B cell (primary cell): Measurements from ENCODE around the gene VPS51. TPM values are rescaled to one million over a fixed set of nuclear protein-coding genes. Genes with fewer than 3 reads are reported as not detected.

Experiments used
- ATAC-seq: fragments of 200-7000 bp; cut with Tn5 transposase; one replicate; pipeline ENCODE4 v1.10.0; 2021; ENCODE audit warnings: low read depth, mild to moderate bottlenecking, moderate number of reproducible peaks, moderate library complexity
- CTCF ChIA-PET: fragments of 350-600 bp; sonication (Branson Sonifier 250); formaldehyde crosslinking; loops from one replicate; lab custom pipeline; 2021; ENCODE audit warnings: antibody characterized with exemption, inconsistent platforms; lab: Charles Lee
- POLR2A ChIA-PET: fragments of 350-600 bp; sonication (Branson Sonifier 250); formaldehyde crosslinking; loops from one replicate; lab custom pipeline; 2021; ENCODE audit warnings: antibody characterized with exemption; lab: Charles Lee
- DNase-seq: peaks from one replicate; pipeline ENCODE4 v3.0.0; 2013
- H2AFZ ChIP-seq: 2 replicates; pipeline ENCODE4 v1.6.1; 2012; ENCODE audit warnings: mild to moderate bottlenecking, low read depth, low read length; ENCODE audit not compliant: insufficient read depth, poor library complexity, severe bottlenecking
- H3K27ac ChIP-seq, 2 donors: 1 replicate in 1 of 2; 2 replicates in 1 of 2; pipeline ENCODE4 v1.5.1; 2012 to 2013; ENCODE audit warnings: low read length in 2 of 2, mild to moderate bottlenecking in 2 of 2, moderate library complexity in 1 of 2
- H3K27me3 ChIP-seq, 4 experiments: fragments of 200-600 bp in 1 of 4; sonication (generic) in 1 of 4; replicated peaks in 1 of 4; 1 replicate in 2 of 4; 2 replicates in 2 of 4; pipeline versions ENCODE4 v1.6.1 to v1.7.0; 2013 to 2016; ENCODE audit warnings: low read length in 3 of 4, mild to moderate bottlenecking in 2 of 4, mixed read lengths in 1 of 4, moderate library complexity in 1 of 4; ENCODE audit not compliant: insufficient read depth in 4 of 4, control insufficient read depth in 3 of 4; ENCODE audit errors: control extremely low read depth in 1 of 4
- H3K36me3 ChIP-seq, 2 experiments: replicated peaks in 1 of 2; 1 replicate in 1 of 2; 2 replicates in 1 of 2; pipeline versions ENCODE4 v1.6.1 to v1.7.1; 2013; ENCODE audit warnings: low read length in 1 of 2; ENCODE audit not compliant: insufficient read depth in 2 of 2, control insufficient read depth in 1 of 2; ENCODE audit errors: control extremely low read depth in 1 of 2, extremely low read depth in 1 of 2
- H3K4me1 ChIP-seq, 2 donors: fragments of 200-600 bp in 1 of 2; sonication (generic) in 1 of 2; 1 replicate in 1 of 2; 2 replicates in 1 of 2; pipeline versions ENCODE4 v1.5.1 to v1.6.1; 2013 to 2017; ENCODE audit warnings: low read length in 2 of 2; ENCODE audit not compliant: control insufficient read depth in 2 of 2, insufficient read depth in 2 of 2
- H3K4me2 ChIP-seq: replicated peaks from 2 replicates; pipeline ENCODE3; 2012; ENCODE audit warnings: mild to moderate bottlenecking, low read depth, low read length; ENCODE audit not compliant: poor library complexity, severe bottlenecking
- H3K4me3 ChIP-seq, 5 experiments: fragments of 200-600 bp in 1 of 5; sonication (generic) in 1 of 5; 1 replicate in 3 of 5; 2 replicates in 2 of 5; pipeline versions ENCODE4 v1.5.1 to v1.7.0; 2011 to 2016; ENCODE audit warnings: low read length in 4 of 5, mild to moderate bottlenecking in 4 of 5, low read depth in 2 of 5, control low read depth in 1 of 5, moderate library complexity in 1 of 5; ENCODE audit not compliant: insufficient read depth in 1 of 5; ENCODE audit errors: control extremely low read depth in 1 of 5, extremely low read depth in 1 of 5
- H3K79me2 ChIP-seq: fragments of 200-600 bp; sonication (generic); one replicate; pipeline ENCODE4 v1.6.0; 2016; ENCODE audit warnings: low read length; ENCODE audit not compliant: control insufficient read depth, insufficient read depth
- H3K9ac ChIP-seq: fragments of 200-600 bp; sonication (generic); 2 replicates; pipeline ENCODE4 v1.6.1; 2017; ENCODE audit warnings: mild to moderate bottlenecking, low read length, moderate library complexity
- H3K9me3 ChIP-seq, 3 donors: one replicate each; pipeline versions ENCODE4 v1.6.1 to v1.7.1; 2013; ENCODE audit warnings: low read length in 2 of 3; ENCODE audit not compliant: control insufficient read depth in 2 of 3, insufficient read depth in 1 of 3; ENCODE audit errors: control extremely low read depth in 1 of 3
- H4K20me1 ChIP-seq: 2 replicates; pipeline ENCODE4 v1.6.0; 2012; ENCODE audit warnings: mild to moderate bottlenecking, low read length; ENCODE audit not compliant: insufficient read depth, control insufficient read depth, poor library complexity, severe bottlenecking
- H3K27ac Mint-ChIP-seq: one replicate; pipeline ENCODE4 v1.8.0; 2021; ENCODE audit warnings: mixed read lengths
- H3K27me3 Mint-ChIP-seq: one replicate; pipeline ENCODE4 v1.8.0; 2021; ENCODE audit warnings: mixed read lengths
- H3K4me1 Mint-ChIP-seq: one replicate; pipeline ENCODE4 v1.8.0; 2021; ENCODE audit warnings: mixed read lengths
- H3K4me3 Mint-ChIP-seq: one replicate; pipeline ENCODE4 v1.8.0; 2021; ENCODE audit warnings: mixed read lengths
- H3K9me3 Mint-ChIP-seq: one replicate; pipeline ENCODE4 v1.8.0; 2022; ENCODE audit warnings: mixed read lengths; ENCODE audit not compliant: insufficient read depth
- CTCF ChIP-seq: fragments of 200-600 bp; IDR thresholded peaks from one replicate; pipeline ENCODE4 v1.8.0; 2022; ENCODE audit warnings: antibody characterized with exemption, mild to moderate bottlenecking
- EZH2 ChIP-seq: IDR thresholded peaks from 2 replicates; pipeline ENCODE4 v1.6.1; 2012; ENCODE audit warnings: borderline replicate concordance, low read depth, mild to moderate bottlenecking, moderate library complexity, low read length; ENCODE audit not compliant: insufficient read depth, poor library complexity, severe bottlenecking
- WGBS: methylation state at CpG from one replicate; pipeline ENCODE4 v1.1.5; 2013; ENCODE audit warnings: missing lambda C conversion rate; ENCODE audit not compliant: insufficient coverage; 5-methylcytosine and 5-hydroxymethylcytosine counted together
- intact Hi-C: fragments of 100-400 bp; cut with micrococcal nuclease; formaldehyde crosslinking; loops from one replicate; pipeline ENCODE4 v1.10.0; 2022
- polyA plus RNA-seq: library from polyadenylated mRNA; depleted of rRNA; stranded (reverse); fragments of >200 nt; gene quantifications from 2 replicates; pipeline ENCODE4 v1.2.3, GENCODE V29; 2012
- total RNA-seq, 2 donors: library from RNA; stranded (reverse); fragments of 120-200 nt in 1 of 2; gene quantifications; 1 replicate in 1 of 2; 2 replicates in 1 of 2; pipeline versions ENCODE4 v1.2.3 to v1.2.4, GENCODE V29; 2013 to 2022

VPS51 gene
- total and polyA plus RNA-seq, 2 donors (not counting 1 experiment from before 2014, with no cell fraction given) = 206 to 223 TPM

DNA sequence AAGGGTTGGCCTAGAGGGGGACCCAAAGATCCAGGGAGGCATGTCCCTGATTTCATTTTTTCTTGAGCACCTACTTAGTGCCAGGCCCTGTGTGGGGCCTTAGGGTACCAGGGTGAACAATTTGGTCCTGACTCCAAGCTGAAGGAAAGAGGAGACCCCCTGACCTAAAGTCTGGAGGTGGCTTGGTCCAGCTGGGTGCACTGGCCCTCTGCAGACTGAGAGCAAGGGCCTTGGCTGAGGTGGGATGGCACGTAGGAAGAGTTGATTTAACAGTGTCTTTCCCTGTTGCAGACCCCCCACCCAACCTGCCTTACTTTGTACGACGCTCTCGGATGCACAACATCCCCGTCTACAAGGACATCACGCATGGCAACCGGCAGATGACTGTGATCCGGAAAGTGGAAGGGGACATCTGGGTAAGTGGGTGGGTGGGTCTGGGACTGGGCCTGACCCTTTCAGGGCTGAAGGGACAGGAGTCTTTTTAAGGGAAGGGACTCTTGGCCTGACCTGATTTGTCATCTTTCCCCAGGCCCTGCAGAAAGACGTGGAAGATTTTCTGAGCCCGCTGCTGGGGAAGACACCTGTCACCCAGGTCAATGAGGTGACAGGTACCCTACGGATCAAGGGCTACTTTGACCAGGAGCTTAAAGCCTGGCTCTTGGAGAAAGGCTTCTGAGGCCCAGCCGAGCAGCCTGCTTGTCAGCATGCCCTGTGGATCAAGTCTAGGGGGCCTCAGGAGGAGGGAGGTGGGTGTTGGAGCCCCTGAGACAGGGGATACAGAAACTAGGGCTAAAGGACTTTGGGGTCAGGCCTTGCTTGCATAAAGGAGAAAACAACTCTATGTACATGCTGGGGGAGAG lies 29.4 kb downstream of the VPS51 start:
- Mint-ChIP-seq H3K4me1 (peaks cover 43% of the 10 kb centered on the region), H3K27ac (peak overlapping the region; percentile 50), H3K4me3 (no peak overlapping the region), H3K9me3 (no peaks in the 10 kb centered on the region), H3K27me3 (no peaks in the 10 kb centered on the region)
- Histone ChIP-seq H2AFZ (no peak overlapping the region), H4K20me1 (peaks cover 57% of the 10 kb centered on the region), H3K9ac (no peak overlapping the region), H3K36me3 (peaks cover 2 to 73% of the 10 kb centered on the region in 2 experiments), H3K27ac (no peak overlapping the region), H3K79me2 (peaks cover 79% of the 10 kb centered on the region), H3K4me2 (no peak overlapping the region), H3K4me3 (no peak overlapping the region), H3K9me3 (no peaks in the 10 kb centered on the region), H3K27me3 (no peaks in the 10 kb centered on the region), H3K4me1 (peaks cover 31 to 50% of the 10 kb centered on the region in 2 donors)
- DNase-seq = no peak
- ChIA-PET CTCF (interaction anchor here (4.4 kb wide), 1 partner anchor 13 kb away, joined by 20 read pairs; the partner anchor contains the start of gene TM7SF2), POLR2A (no interaction called here)
- TF ChIP-seq EZH2 (no peak), CTCF (no peak)
- WGBS = 93% methylated on average over 6 of the region's 12 CpGs
- no peak for ATAC-seq
- intact Hi-C loops = no loop called here
